Caki2 (cell line): ENCODE measurements around the gene ZNF83. TPM values are rescaled to one million over a fixed set of nuclear protein-coding genes. Genes with fewer than 3 reads are reported as not detected.
"Not testable (repeated sequence)": the region's sequence is repeated elsewhere in the genome, so short reads cannot be mapped to it uniquely, and the experiment has no call there.

Source experiments
- DNase-seq: peaks from one replicate; pipeline ENCODE4 v3.0.0-alpha.2; 2015; ENCODE audit warnings: low read depth
- in situ Hi-C: cut with HindIII; loops from 2 replicates; pipeline ENCODE4 v1.10.0; 2016; ENCODE audit warnings: low sequenced_read_pairs, low pct_unique_long_range_greater_than_20kb, mixed read lengths
- total RNA-seq: library from RNA; depleted of rRNA; stranded (reverse); fragments of >200 nt; shearing (Covaris generic); gene quantifications from 2 replicates; pipeline ENCODE4 v1.2.3, GENCODE V29; 2014; ENCODE audit warnings: low replicate concordance

The ZNF83 gene
- total RNA-seq, 1 experiment from 2014 or later: 19.2 TPM

GRCh38 chr19:52648336-52649016, 10.3 kb upstream of the ZNF83 start:
- DNase-seq: no peak

GRCh38 chr19:52646571-52647217, 8.5 kb upstream of the ZNF83 start:
- peak; percentile 26 for DNase-seq
- in situ Hi-C loops: no loop called here

More at GRCh38 chr19:52648336-52649016, 10.3 kb upstream of the ZNF83 start:
- in situ Hi-C loops: no loop called here

GRCh38 chr19:52640916-52641315, 2.8 kb upstream of the ZNF83 start:
- DNase-seq: no peak
- in situ Hi-C loops: no loop called here

- in situ Hi-C loops: no loop called here
- DNase-seq: no peak
These were observed 1.8 kb upstream of the ZNF83 start for GRCh38 chr19:52639996-52640395.

GRCh38 chr19:52638601-52639000, 446 bp upstream of the ZNF83 start:
- DNase-seq: no peak
- in situ Hi-C loops: no loop called here

GRCh38 chr19:52635786-52636570, 2.2 kb downstream of the ZNF83 start:
- in situ Hi-C loops: no loop called here
- no peak for DNase-seq

GRCh38 chr19:52627441-52627840, 10.7 kb downstream of the ZNF83 start:
- not testable (repeated sequence) for DNase-seq

GRCh38 chr19:52626915-52627314, 11.2 kb downstream of the ZNF83 start:
- in situ Hi-C loops: no loop called here
- DNase-seq: no peak

More at GRCh38 chr19:52627441-52627840, 10.7 kb downstream of the ZNF83 start:
- in situ Hi-C loops: not testable (repeated sequence)

GRCh38 chr19:52622261-52622660, 15.9 kb downstream of the ZNF83 start:
- in situ Hi-C loops: no loop called here
- no peak for DNase-seq

GRCh38 chr19:52621376-52621775, 16.8 kb downstream of the ZNF83 start:
- DNase-seq: no peak
- in situ Hi-C loops: no loop called here

- no peak for DNase-seq
- in situ Hi-C loops: no loop called here
These were observed 24.8 kb downstream of the ZNF83 start for GRCh38 chr19:52613299-52613906.

GRCh38 chr19:52603558-52604207, 34.5 kb downstream of the ZNF83 start:
- in situ Hi-C loops: no loop called here
- DNase-seq: no peak

GRCh38 chr19:52602941-52603340, 35.2 kb downstream of the ZNF83 start:
- no peak for DNase-seq
- in situ Hi-C loops: no loop called here

GRCh38 chr19:52601974-52602366, 36.2 kb downstream of the ZNF83 start:
- DNase-seq, in situ Hi-C loops: not testable (repeated sequence)

- DNase-seq: peak; percentile 77
- in situ Hi-C loops: no loop called here
These were observed 36.9 kb downstream of the ZNF83 start for GRCh38 chr19:52601025-52601973.

GRCh38 chr19:52600639-52601024, 37.5 kb downstream of the ZNF83 start:
- in situ Hi-C loops: no loop called here
- DNase-seq: no peak

- in situ Hi-C loops: no loop called here
- DNase-seq: no peak
These were observed 38.9 kb downstream of the ZNF83 start for GRCh38 chr19:52599241-52599640.
